Putamen (tissue), 1 donor: Measurements from ENCODE around the gene DEPDC5.

Experiments
- DNase-seq: peaks from one replicate; pipeline ENCODE4 v3.0.0-alpha.2; 2016; ENCODE audit warnings: low spot score

The DEPDC5 gene

DNA sequence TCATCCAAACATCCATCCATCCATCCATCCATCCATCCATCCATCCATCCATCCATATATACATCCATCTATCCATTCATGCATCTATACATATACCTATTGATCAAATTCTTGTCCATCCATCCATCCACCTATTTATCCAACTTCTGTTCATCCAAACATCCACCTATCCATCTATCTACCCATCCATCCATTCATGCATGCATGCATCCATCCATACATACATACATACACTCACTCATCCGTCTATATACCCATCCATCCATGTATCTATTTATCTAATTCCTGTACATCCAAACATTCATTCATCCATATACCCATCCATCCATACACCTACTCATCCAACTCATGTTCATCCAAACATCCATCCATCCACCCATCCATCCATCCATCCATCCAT lies 171.2 kb downstream of the DEPDC5 start:
- DNase-seq = no peak

- DNase-seq = no peak
Measured at GRCh38 chr22:31926024-31926423, 172.2 kb downstream of the DEPDC5 start.

DNA sequence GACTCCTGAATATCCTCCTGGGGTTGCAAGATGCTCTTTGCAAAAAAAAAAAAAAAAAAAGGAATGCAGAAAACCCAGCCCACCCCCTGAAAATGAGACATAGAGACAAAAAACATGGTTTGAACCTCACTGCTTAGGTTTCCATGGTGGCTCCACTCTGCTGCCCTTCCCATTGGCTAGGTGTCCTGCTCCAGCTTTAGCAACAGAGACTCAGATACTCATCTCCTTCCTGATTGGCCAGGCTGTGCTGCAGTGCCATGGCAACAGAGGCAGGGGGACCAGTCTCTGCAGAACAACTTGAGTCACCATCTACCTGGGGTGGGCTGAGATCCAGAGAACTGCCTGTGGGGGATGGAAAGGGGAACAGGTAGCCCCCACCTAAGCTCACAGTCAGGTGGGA lies 173.2 kb downstream of the DEPDC5 start:
- peak; percentile 83 for DNase-seq

DNA sequence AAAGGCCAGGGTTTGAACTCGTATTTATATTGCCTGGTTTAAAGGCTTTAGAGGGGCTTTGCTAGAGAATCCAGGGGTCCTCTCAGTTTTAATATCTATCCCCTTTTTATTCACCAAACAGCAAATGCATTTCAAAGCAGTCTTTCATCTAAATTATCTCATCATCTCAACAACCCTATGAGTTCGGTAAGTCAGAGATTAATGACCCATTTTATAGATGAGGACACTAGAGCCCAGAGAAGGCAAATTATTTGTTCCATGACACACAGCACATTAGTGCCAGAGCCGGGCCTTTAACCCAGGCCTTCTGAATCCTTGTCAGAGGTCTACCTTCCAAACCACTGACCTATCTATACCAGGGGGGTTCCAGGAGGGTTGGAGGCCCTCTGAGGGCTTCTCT lies 173.7 kb downstream of the DEPDC5 start:
- no peak for DNase-seq

DNA sequence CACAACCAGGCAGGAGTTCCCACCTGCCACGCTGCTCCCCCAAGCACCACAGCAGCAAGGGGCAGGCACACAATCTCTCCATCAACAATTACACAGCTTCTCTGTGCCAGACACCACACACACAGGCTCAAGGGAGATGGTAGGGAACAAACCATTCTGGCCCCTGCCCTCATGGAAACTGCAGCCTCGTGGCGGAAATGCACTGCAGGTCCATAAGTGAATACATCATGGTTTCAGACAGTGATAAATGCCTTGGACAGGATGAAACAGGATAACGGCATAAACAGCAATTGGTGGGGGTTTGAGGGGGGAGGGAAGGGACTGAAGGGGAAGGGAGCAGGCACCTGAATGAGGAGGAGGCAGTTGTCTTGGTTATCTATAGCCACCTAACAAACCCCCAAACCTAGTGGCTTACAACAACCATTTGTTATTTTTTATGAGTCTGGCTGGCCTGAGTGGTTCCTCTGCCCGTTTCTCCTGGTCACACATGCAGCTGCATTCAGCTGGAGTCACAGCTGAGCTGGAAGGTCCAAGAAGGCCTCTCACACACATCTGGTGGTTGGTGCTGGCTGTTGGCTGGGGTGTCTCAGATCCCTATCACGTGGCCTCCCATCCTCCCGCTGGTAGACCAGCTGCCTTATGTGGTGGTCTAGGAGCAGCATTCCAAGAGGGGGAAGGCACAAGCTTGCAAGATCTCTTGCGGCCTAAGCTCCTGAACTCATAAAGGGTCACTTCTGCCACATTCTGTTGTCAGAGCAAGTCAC lies 175.5 kb downstream of the DEPDC5 start:
- no peak for DNase-seq

DNA sequence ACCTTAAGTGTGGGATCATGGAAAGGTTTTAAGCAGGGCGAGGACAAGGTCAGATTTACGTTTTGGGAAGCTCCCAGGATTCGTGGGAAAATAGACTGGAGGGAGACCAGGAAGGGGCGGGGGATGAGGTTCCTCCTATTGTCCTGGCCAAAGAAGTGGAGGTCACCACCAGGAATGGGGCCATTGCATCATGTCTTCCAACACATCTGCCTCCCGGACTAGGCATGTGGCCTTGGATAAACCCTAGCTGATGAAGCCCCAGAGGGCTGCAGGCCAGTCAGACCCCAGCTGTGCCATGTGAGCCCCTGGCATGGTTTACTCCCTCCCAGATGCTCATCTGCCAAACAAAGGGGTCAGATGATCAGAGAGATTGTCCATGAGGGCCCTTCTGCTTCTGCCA lies 179.0 kb downstream of the DEPDC5 start:
- DNase-seq = no peak

DNA sequence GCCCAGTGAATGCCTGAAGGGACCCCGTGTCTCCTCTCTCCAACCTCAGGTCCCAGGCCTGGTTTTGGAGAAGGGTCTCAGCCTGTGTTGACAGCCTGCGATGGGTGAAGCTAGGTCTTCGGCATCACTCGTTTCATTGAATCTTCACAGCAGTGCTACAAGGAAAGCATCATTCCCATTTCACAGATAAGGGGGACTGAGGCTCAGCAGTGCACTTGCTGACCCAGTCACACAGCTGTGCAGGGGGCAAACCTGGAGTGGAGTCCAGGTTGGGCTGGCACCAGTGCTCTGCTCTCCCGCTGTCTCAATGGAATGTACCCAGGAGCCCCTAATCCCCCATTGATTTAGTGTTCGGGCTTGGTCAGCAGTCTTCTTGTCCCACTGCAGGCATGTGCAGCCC lies 179.6 kb downstream of the DEPDC5 start:
- no peak for DNase-seq

DNA sequence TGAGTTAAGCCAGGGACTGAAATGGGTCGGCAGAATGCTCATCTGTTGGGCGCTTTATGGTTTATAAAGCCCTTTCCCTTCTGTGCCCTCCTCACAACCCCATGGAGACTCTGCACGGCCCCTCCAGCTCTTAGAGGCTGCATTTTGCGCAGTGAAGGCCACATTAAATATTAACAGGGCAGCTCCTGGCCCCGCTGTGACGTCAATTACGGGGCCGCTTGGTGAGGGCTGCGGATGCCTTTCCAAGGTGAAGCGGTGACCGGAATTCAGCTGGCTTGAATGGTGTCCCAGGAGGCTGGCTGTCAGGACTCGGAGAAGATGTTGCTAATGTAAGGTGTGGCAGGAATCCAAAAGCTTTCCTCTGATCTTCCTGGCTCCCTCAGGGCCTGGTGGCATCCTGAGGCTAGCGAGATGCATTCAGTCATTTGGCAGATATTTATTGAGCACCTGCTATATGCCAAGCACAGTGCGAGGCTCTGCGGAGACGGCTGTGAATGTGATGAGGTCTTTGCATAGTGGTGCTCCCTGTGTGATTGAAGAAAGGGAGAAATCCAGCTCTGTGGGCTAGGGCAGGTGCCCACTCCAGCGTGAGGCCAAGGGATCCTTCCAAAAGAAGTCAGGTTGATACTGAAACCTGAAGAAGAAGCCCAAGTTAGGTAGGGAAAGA lies 180.1 kb downstream of the DEPDC5 start:
- DNase-seq = no peak

- no peak for DNase-seq
Measured at GRCh38 chr22:31935961-31936635, 182.3 kb downstream of the DEPDC5 start.

DNA sequence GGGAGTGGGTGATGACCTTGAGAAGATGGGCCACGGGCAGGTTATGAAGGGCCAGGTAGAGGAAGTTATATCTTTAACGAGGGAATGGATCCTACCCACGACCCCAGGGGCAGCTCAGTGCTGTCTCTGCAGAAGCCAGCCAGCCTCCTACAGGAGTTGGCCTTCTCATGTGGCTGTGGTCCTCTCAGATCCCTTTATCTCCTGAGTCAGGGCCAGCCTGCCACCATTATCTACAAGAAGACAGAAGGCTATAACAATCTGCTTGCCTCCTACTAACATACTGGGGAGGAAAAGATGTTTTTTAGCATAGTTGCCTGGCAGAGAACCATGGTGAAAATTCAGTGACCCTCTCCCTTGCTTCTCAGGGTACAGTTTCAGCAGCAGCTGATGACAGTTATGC lies 183.5 kb downstream of the DEPDC5 start:
- DNase-seq = no peak

- no peak for DNase-seq
Measured at GRCh38 chr22:31938296-31938695, 184.5 kb downstream of the DEPDC5 start.

DNA sequence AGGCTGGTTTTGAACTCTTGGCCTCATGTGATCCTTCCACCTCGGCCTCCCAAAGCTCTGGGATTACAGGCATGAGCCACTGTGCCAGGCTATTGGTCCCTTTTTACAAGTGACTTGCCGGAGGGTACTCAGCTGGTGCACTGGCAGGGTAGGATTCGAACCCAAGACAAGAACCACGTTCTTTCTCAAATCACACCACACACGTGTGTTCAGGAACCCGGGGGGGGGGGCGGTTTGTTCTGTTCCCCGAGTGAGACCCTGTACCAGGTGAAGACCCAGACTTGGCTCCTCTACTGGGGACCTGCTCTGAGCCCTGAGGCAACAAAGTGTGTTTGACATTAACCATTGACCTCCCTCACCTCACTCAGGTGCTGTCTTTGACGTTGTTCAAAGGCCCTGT lies 186.7 kb downstream of the DEPDC5 start:
- no peak for DNase-seq

DNA sequence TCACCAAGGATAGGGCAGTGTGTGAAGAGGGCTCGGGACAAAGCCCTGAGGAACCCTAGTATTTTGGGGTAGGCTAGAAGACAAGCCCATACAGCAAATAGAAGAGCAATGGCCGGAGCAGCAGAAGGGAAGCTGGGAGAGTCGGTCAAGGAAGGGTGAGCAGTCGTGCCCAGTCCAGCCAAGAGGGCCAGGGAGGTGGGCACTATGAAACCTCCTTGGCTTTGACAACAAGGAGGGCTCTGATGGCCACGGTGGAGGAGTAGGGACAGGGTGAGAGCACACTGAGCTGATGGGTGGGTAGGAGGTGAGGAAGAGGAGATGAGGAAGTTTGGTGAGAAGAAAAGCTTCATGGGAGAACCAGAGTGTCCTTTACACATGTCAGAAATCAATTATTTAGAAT lies 188.3 kb downstream of the DEPDC5 start:
- DNase-seq = no peak

GRCh38 chr22:31943206-31943977 lies 189.6 kb downstream of the DEPDC5 start:
- DNase-seq = no peak

- DNase-seq = peak; percentile 96
Measured at GRCh38 chr22:31943978-31944699, 190.3 kb downstream of the DEPDC5 start, which contains the start of gene YWHAH. YWHAH (plus strand) TSS chr22:31944535; CDS start chr22:31944734, 199 bp downstream.

DNA sequence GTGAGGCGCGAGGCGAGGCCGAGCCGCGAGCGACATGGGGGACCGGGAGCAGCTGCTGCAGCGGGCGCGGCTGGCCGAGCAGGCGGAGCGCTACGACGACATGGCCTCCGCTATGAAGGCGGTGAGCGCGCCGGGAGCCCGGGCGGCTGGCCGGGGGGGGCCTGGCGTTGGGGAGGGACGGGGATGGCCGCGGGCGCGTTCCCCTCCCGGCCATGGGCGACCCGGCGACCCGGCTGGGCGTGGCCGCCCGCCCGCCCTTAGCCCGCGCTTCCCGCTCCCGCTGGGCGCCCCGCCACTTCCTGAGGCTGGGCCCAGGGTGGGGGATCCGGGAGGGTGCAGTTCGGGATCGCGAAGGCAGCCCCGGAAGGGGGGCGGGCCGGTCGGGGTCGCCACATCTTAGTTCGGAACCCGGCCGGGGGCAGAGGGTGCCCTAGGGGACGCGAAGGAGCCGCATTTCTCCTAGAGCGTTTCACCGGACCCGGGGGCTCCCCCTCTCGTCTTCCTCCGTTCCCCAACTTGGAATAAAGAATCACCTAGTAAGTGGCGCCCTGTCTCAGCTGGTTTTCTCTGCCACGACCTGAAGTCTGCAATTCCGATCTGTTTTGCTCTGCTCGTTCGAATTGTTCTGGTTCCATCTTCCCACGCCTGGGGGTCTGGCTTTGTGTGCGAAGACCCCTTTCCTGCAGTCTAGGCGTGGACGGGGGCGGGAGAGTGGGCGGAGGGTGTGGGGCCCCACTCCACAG lies 191.1 kb downstream of the DEPDC5 start:
- no peak for DNase-seq

- DNase-seq = no peak
Measured at GRCh38 chr22:31945443-31945855, 191.6 kb downstream of the DEPDC5 start.

- no peak for DNase-seq
Measured at GRCh38 chr22:31945971-31946680, 192.3 kb downstream of the DEPDC5 start.

DNA sequence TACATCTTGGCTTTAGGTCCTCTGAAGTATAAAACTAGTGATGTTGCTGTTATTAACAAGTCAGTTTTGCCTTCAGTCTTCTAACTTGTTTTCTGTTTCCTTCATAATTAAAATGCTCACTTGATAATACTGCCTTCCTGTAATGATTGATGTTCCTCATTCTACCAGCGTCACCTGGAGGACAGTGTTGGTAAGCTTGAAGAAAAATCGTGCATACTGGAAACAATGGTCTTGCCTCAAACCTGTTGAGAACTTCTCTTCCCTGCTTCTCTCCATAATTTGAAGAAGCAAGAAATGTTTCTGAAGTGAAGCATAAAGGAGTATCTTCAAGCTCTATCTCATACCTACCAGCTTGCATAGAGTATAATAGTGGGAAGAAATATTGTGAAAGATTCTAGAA lies 193.5 kb downstream of the DEPDC5 start:
- no peak for DNase-seq

DNA sequence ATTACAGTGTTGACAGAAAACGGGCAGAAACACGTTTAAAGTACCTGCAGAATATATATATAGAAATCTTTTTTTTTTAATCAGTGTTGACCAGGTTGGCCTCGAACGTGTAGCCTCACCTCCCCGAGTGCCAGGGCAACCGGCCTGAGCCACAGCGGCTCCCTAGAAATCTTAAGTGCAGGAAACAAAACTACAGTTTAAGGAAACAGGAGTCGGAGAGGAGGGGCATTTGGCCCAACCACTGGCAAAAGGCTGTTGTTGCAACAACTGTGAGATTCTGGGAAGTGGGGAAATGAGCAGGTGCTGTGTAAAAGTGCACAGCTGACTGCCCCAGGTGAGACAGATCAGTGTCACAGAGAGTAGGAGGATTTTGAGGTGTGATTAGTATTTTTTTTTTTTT lies 194.2 kb downstream of the DEPDC5 start:
- no peak for DNase-seq
